22Rv1 (cell line): Measurements from ENCODE around the gene FAM81A.
"Not testable (repeated sequence)": the region's sequence is repeated elsewhere in the genome, so short reads cannot be mapped to it uniquely, and the experiment has no call there.

Source experiments
- H3K27ac ChIP-seq: fragments of 450-650 bp; 2 replicates; pipeline ENCODE4 v1.5.1; 2017
- ZFX ChIP-seq: fragments of 450-650 bp; IDR thresholded peaks from 2 replicates; pipeline ENCODE4 v1.6.1; 2017; ENCODE audit warnings: antibody characterized with exemption, borderline replicate concordance
- TF ChIP-seq, protein P1 (sequence below): fragments of 450-650 bp; IDR thresholded peaks from 2 replicates; pipeline ENCODE4 v1.5.1; 2017; ENCODE audit warnings: mild to moderate bottlenecking

FAM81A gene

DNA sequence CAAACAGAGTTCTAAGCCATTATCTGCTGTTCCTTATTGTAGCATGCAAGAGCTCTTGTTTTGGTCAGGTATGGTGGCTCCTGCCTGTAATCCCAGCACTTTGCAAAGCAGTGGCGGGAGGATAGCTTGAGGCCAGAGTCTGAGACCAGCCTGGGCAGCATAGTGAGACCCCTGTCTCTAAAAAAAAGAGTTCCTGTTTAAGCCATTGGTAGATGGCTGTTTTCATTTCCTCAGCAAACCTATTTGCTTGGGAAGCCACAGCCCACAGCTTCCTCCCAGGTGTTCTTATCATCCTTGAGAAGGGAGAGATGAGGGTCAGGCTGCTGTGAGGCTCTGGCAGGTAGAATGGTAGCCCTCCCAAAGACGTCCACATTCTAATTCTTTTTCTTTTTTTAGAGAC, 24.4 kb upstream of the FAM81A start:
- no peak overlapping the region for H3K27ac ChIP-seq
- TF ChIP-seq, protein P1, sequence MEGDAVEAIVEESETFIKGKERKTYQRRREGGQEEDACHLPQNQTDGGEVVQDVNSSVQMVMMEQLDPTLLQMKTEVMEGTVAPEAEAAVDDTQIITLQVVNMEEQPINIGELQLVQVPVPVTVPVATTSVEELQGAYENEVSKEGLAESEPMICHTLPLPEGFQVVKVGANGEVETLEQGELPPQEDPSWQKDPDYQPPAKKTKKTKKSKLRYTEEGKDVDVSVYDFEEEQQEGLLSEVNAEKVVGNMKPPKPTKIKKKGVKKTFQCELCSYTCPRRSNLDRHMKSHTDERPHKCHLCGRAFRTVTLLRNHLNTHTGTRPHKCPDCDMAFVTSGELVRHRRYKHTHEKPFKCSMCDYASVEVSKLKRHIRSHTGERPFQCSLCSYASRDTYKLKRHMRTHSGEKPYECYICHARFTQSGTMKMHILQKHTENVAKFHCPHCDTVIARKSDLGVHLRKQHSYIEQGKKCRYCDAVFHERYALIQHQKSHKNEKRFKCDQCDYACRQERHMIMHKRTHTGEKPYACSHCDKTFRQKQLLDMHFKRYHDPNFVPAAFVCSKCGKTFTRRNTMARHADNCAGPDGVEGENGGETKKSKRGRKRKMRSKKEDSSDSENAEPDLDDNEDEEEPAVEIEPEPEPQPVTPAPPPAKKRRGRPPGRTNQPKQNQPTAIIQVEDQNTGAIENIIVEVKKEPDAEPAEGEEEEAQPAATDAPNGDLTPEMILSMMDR = no peak
- no peak for TF ChIP-seq ZFX

DNA sequence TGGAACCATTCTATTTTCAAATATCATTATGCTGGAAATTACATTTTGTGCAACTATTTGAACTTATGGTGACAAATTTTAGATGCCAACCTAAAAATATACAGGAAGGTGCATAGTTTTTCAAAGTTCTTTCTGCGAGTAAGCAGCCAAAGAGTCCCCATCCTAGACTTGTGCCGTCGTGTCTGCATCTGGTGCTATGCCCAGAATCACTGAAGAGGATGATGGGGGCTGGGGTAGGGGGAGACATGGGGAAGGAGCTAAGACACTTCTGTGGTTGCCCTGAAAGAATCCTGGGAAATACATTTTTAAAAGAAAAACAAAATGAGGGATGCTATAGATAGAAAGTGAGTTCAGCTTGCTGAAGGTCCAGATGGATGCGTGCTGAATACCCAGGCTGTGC, 21.2 kb upstream of the FAM81A start:
- TF ChIP-seq, protein P1 = no peak
- no peak overlapping the region for H3K27ac ChIP-seq

DNA sequence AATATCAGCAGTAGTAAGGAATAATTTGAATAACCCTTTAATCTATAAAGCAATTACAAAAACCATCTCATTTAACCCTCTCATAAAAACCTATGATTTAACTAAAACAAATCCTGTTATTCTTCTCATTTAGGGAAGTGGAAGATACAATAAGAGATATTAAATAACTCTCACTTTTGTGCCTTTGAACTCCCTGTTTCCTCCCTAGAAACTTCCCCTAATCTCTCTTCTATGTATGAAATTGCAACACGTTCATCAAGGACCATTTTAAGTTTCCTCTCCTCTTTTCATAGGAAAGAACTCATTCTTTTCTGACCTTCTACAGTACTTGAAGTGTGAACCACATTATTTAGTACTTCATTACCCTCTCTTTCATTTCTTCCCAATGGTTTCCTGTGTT, 18.8 kb upstream of the FAM81A start:
- no peak overlapping the region for H3K27ac ChIP-seq
- TF ChIP-seq, protein P1 = no peak
- TF ChIP-seq ZFX = no peak

DNA sequence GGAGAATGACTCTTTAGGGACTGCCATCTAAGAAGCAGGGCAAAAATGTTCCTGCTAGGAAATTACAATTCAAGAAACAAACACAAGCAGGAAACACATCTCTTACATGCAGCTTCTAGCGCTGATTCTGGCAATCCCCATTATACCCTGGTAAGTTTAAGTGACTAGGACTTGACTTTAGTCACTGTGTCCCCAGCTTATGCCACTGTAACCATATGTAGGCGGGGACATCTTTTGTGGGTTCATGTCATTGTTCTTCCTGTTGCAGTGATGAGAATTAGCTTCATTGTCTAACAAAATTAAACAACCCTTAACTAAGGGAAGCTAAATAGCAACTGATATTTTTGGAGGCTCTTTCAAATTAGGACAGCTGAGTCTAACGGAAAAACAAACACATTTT, 17.9 kb upstream of the FAM81A start:
- no peak overlapping the region for H3K27ac ChIP-seq
- TF ChIP-seq, protein P1 = no peak
- TF ChIP-seq ZFX = no peak

DNA sequence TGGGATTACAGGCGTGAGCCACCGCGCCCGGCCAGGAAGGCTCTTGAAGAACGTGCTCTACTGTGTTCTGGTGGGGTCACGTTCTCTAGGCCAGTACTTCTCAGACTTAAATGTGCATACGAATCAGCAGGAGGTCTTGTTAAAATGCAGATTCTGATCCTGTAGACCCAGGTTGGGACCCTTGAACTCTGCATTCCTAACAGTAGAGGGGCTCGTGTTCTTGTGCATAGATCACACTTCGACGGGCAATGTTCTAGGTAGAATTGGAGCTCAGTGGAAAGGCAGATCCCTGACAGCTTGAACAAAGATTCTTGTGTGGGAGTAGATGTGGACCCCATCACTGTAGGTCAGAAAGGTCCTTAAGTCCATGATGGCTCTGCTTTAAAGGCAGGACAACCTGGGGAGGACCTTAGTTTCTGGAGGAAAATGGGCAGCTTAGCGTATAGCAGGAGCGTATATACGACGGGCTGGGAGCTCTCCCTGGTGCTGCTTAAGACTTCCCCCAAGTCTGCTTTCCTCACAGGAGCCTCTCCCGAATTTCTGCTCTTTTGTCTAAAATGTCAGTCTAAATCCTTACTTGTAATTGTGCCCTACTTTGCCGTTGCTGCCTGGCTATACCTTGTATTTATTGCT, 16.9 kb upstream of the FAM81A start:
- H3K27ac ChIP-seq = no peak overlapping the region
- TF ChIP-seq, protein P1 = no peak
- no peak for TF ChIP-seq ZFX

DNA sequence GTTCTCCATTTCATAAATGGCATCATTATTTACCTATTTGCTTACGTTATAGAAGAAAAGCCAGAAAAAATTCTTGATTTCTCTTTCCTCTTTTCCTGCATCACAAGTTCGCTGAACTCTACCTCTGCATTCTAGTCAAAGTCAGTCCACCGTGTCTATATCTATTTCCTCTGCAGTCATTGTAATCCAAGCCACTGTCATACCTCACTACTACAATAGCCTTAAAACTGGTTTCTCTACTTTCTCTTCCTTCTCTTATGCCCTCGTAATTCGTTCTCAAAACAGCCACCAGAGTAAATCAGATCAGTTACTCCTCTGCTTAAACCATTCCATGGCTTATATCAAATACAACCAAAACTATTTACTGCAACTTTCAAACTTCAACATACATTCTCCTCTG, 13.4 kb upstream of the FAM81A start:
- TF ChIP-seq ZFX = no peak
- TF ChIP-seq, protein P1 = no peak

DNA sequence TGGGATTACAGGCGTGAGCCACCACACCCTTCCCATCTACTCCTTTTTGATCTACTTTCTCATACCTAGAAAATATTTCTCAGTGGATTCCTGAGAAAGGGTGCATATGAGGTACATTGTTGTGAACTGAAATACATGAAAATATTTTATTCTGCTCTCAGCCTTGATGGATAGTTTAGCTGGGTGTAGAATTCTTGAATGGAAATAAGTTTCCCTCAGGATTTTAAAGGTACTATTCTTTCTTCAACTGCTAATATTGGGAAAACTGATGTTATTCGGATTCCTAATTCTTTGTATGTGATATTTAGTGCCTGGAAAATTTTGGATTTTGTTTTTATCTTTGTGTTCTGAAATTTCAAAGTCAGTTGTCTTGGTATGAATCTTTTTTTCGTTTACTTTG, 9.1 kb upstream of the FAM81A start:
- not testable (repeated sequence) for H3K27ac ChIP-seq

More for the DNA sequence above, 13.4 kb upstream of the FAM81A start:
- no peak overlapping the region for H3K27ac ChIP-seq

DNA sequence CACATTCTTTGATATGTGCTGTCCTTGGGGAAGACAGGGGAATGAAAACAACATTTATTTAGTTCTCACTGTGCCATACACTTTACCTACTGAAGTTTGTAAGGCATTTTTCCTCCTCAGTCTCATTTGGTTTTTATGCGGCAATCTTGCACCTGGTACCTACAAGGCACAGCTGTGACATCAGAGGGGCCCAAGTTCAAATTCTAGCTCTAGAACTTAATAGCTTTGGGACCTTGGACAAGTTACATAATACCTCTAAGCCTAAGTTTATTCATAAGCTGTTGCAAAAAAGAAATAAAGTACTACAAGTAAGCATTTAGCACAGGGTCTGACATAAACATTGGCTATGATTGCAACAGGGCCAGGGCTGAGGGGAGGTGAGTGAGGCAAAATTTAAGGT, 5.6 kb upstream of the FAM81A start:
- no peak overlapping the region for H3K27ac ChIP-seq
- no peak for TF ChIP-seq ZFX
- TF ChIP-seq, protein P1 = no peak
